HepG2 (cell line): ENCODE measurements around the gene PADI1. TPM values are rescaled to one million over a fixed set of nuclear protein-coding genes. Genes with fewer than 3 reads are reported as not detected.

Experiments used
- ATAC-seq: fragments of 200-7000 bp; cut with Tn5 transposase; 3 replicates; pipeline ENCODE4 v1.9.1; 2020; ENCODE audit warnings: mild to moderate bottlenecking, moderate library complexity
- BruUV-seq: library from RNA; stranded (reverse); fragments of 400-500 nt; replicated peaks from 2 replicates; lab custom pipeline; 2021; lab: Mats Ljungman, UMichigan
- CTCF ChIA-PET: fragments of 300-600 bp; formaldehyde crosslinking; extraction: SDS; loops from one replicate; lab custom pipeline; 2021; ENCODE audit warnings: low total read pairs, inconsistent platforms, low intra/inter-chr PET ratio; lab: Yijun Ruan, JAX
- POLR2A ChIA-PET: fragments of 350-600 bp; sonication (Branson Sonifier 250); formaldehyde crosslinking; loops from one replicate; lab custom pipeline; 2020; ENCODE audit warnings: antibody characterized with exemption, inconsistent platforms; lab: Yijun Ruan, JAX
- DNase-seq: peaks from one replicate; pipeline ENCODE4 v3.0.0-alpha.2; 2015; ENCODE audit warnings: low spot score
- FAIRE-seq: peaks from 3 replicates; lab custom pipeline; 2011; peaks lifted over from hg19 to GRCh38; lab: Jason Lieb, UNC
- H2AFZ ChIP-seq: one replicate; pipeline ENCODE4 v1.6.1; 2011; ENCODE audit warnings: low read length, inconsistent platforms
- H3K27ac ChIP-seq: fragments of 300-600 bp; 3 replicates; pipeline ENCODE4 v1.8.0; 2011; ENCODE audit warnings: mixed run types, mild to moderate bottlenecking, mixed read lengths, low read length, inconsistent platforms; ENCODE audit not compliant: insufficient read depth; ENCODE audit errors: extremely low read length
- H3K27me3 ChIP-seq, 2 experiments: fragments of 200-600 bp in 1 of 2; 2 replicates in 1 of 2; 3 replicates in 1 of 2; pipeline versions ENCODE4 v1.6.0 to v1.8.0; 2011; ENCODE audit warnings: low read length in 2 of 2, mild to moderate bottlenecking in 2 of 2, moderate library complexity in 2 of 2, inconsistent platforms in 1 of 2; ENCODE audit not compliant: insufficient read depth in 2 of 2, control insufficient read depth in 1 of 2
- H3K36me3 ChIP-seq, 2 experiments: fragments of 200-600 bp in 1 of 2; replicated peaks in 1 of 2; 2 replicates in 1 of 2; 3 replicates in 1 of 2; pipeline versions ENCODE4 v1.5.1 to v1.8.0; 2011; ENCODE audit warnings: low read length in 2 of 2, inconsistent platforms in 1 of 2; ENCODE audit not compliant: insufficient read depth in 2 of 2, control insufficient read depth in 1 of 2
- H3K4me1 ChIP-seq: 2 replicates; pipeline ENCODE4 v1.5.1; 2012; ENCODE audit warnings: low read length, inconsistent platforms; ENCODE audit not compliant: insufficient read depth
- H3K4me2 ChIP-seq: 2 replicates; pipeline ENCODE4 v1.6.0; 2011; ENCODE audit warnings: low read depth, low read length, inconsistent platforms
- H3K4me3 ChIP-seq, 3 experiments: fragments of 200-600 bp in 1 of 3; sonication (generic), shearing (Covaris generic) in 1 of 3; replicated peaks in 1 of 3; 2 replicates each; pipeline ENCODE4 v1.5.1; 2011 to 2016; ENCODE audit warnings: low read length in 3 of 3, inconsistent platforms in 2 of 3, low read depth in 2 of 3, mild to moderate bottlenecking in 2 of 3, control low read depth in 1 of 3, mixed read lengths in 1 of 3; ENCODE audit not compliant: insufficient read depth in 1 of 3
- H3K79me2 ChIP-seq: one replicate; pipeline ENCODE4 v1.6.1; 2011; ENCODE audit warnings: low read length, inconsistent platforms; ENCODE audit not compliant: insufficient read depth
- H3K9ac ChIP-seq: 2 replicates; pipeline ENCODE4 v1.6.0; 2011; ENCODE audit warnings: mild to moderate bottlenecking, low read depth, low read length, inconsistent platforms; ENCODE audit not compliant: insufficient read depth
- H3K9me3 ChIP-seq: 2 replicates; pipeline ENCODE4 v1.5.1; 2012; ENCODE audit warnings: mild to moderate bottlenecking, low read length
- H4K20me1 ChIP-seq: 2 replicates; pipeline ENCODE4 v1.6.0; 2011; ENCODE audit warnings: inconsistent platforms, mild to moderate bottlenecking, low read length, moderate library complexity; ENCODE audit not compliant: insufficient read depth
- BRD4 ChIP-seq: sonication (generic); formaldehyde crosslinking; IDR thresholded peaks from 2 replicates; pipeline ENCODE4 v1.4.0; 2020; ENCODE audit warnings: missing genetic modification reagents
- CCDC6 ChIP-seq: sonication (generic); formaldehyde crosslinking; IDR thresholded peaks from 2 replicates; pipeline ENCODE4 v1.8.1; 2022; ENCODE audit warnings: mild to moderate bottlenecking, missing genetic modification reagents, moderate library complexity
- HNRNPL ChIP-seq: fragments of 200-400 bp; formaldehyde crosslinking; IDR thresholded peaks from 2 replicates; pipeline ENCODE4 v1.6.1; 2017; ENCODE audit warnings: mild to moderate bottlenecking, low read depth, low read length
- RNF2 ChIP-seq: fragments of 450-650 bp; conservative IDR thresholded peaks from 2 replicates; pipeline ENCODE4 v1.6.1; 2016; ENCODE audit warnings: low read depth
- SIN3A ChIP-seq: IDR thresholded peaks from 2 replicates; pipeline ENCODE4 v1.6.1; 2011; ENCODE audit warnings: low read depth, mild to moderate bottlenecking, control low read depth, low read length, borderline replicate concordance
- THAP9 ChIP-seq: sonication (generic); formaldehyde crosslinking; IDR thresholded peaks from 2 replicates; pipeline ENCODE4; 2020; ENCODE audit warnings: missing genetic modification reagents, mild to moderate bottlenecking, borderline replicate concordance
- ZBTB1 ChIP-seq: sonication (generic); formaldehyde crosslinking; IDR thresholded peaks from 2 replicates; pipeline ENCODE4 v1.4.0; 2020; ENCODE audit warnings: missing genetic modification reagents, borderline replicate concordance
- ZNF12 ChIP-seq: sonication (generic); formaldehyde crosslinking; IDR thresholded peaks from 2 replicates; pipeline ENCODE4 v1.5.0; 2020; ENCODE audit warnings: missing genetic modification reagents
- ZNF850 ChIP-seq: sonication (generic); formaldehyde crosslinking; conservative IDR thresholded peaks from 2 replicates; pipeline ENCODE4 v1.9.0; 2021; ENCODE audit warnings: mild to moderate bottlenecking, missing genetic modification reagents
- ZNF879 ChIP-seq: sonication (generic); formaldehyde crosslinking; IDR thresholded peaks from 2 replicates; pipeline ENCODE4 v1.8.1; 2023; ENCODE audit warnings: missing genetic modification reagents
- WGBS: methylation state at CpG from one replicate; pipeline ENCODE4 v1.1.6; 2017; ENCODE audit warnings: low lambda C conversion rate; 5-methylcytosine and 5-hydroxymethylcytosine counted together
- in situ Hi-C: cut with HindIII; loops from 2 replicates; pipeline ENCODE4 v1.10.0; 2017; ENCODE audit warnings: low pct_unique_long_range_greater_than_20kb; ENCODE audit not compliant: extremely low pct_ligation_motif_present
- intact Hi-C: fragments of 100-400 bp; cut with micrococcal nuclease; formaldehyde crosslinking; loops from one replicate; pipeline ENCODE4 v1.10.0; 2022; ENCODE audit not compliant: unreplicated experiment
- polyA plus RNA-seq, 8 experiments: library from polyadenylated mRNA; depleted of rRNA in 3 of 8; stranded (reverse) in 7 of 8; unstranded in 1 of 8; fragments of >200 nt; fragmentation: Illumina TruSeq in 4 of 8; extraction: Trizol in 4 of 8; gene quantifications; 2 replicates each; pipeline versions ENCODE4 v1.2.1 to v1.2.3, GENCODE V29; 2011 to 2016; ENCODE audit warnings: low read depth in 4 of 8, missing spikeins in 1 of 8, mixed read lengths in 1 of 8; ENCODE audit not compliant: insufficient read depth in 1 of 8
- total RNA-seq, 5 experiments: library from RNA; depleted of rRNA; stranded (reverse); fragments of >200 nt; fragmentation: Illumina TruSeq; extraction: Trizol; gene quantifications; 2 replicates each; pipeline ENCODE4 v1.2.3, GENCODE V29; 2016; ENCODE audit warnings: low read depth in 1 of 5
- TF ChIP-seq, protein P1 (sequence below): sonication (generic); formaldehyde crosslinking; IDR thresholded peaks from 2 replicates; pipeline ENCODE4 v1.5.0; 2020; ENCODE audit warnings: mild to moderate bottlenecking, missing genetic modification reagents, borderline replicate concordance
- TF ChIP-seq, protein P2 (sequence below): sonication (generic); formaldehyde crosslinking; IDR thresholded peaks from 2 replicates; pipeline ENCODE4 v1.5.0; 2020; ENCODE audit warnings: missing genetic modification reagents
- TF ChIP-seq, protein P3 (sequence below): IDR thresholded peaks from 2 replicates; pipeline ENCODE4 v1.6.1; 2018; ENCODE audit warnings: missing genetic modification reagents

The PADI1 gene
- total and polyA plus RNA-seq, 2 of the 13 experiments (the other 11 are each of a cell fraction or from before 2014, with no cell fraction given), result not detected

DNA sequence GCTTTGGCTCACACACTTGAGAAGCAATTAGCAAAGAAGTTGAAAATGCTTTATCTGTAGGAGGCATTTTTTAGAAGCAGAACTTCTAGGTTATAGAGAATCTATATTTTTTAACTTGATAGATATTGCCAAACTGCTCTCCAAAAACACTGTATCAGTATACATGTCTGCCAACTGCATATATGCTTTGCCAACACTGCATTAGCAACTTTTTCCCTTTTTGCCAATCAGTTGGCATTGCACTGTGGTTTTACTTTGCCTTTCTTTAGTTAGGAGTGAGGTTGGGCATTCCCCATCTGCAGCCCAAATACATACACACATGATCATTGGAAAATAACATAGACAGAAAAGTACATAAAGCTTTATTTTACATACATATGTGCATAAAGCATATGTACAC lies 59.0 kb downstream of the PADI1 start (continued):
- TF ChIP-seq, protein P1, sequence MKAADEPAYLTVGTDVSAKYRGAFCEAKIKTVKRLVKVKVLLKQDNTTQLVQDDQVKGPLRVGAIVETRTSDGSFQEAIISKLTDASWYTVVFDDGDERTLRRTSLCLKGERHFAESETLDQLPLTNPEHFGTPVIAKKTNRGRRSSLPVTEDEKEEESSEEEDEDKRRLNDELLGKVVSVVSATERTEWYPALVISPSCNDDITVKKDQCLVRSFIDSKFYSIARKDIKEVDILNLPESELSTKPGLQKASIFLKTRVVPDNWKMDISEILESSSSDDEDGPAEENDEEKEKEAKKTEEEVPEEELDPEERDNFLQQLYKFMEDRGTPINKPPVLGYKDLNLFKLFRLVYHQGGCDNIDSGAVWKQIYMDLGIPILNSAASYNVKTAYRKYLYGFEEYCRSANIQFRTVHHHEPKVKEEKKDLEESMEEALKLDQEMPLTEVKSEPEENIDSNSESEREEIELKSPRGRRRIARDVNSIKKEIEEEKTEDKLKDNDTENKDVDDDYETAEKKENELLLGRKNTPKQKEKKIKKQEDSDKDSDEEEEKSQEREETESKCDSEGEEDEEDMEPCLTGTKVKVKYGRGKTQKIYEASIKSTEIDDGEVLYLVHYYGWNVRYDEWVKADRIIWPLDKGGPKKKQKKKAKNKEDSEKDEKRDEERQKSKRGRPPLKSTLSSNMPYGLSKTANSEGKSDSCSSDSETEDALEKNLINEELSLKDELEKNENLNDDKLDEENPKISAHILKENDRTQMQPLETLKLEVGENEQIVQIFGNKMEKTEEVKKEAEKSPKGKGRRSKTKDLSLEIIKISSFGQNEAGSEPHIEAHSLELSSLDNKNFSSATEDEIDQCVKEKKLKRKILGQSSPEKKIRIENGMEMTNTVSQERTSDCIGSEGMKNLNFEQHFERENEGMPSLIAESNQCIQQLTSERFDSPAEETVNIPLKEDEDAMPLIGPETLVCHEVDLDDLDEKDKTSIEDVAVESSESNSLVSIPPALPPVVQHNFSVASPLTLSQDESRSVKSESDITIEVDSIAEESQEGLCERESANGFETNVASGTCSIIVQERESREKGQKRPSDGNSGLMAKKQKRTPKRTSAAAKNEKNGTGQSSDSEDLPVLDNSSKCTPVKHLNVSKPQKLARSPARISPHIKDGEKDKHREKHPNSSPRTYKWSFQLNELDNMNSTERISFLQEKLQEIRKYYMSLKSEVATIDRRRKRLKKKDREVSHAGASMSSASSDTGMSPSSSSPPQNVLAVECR (CRISPR knock-in tag), result no peak
- no peak for TF ChIP-seq BRD4 (CRISPR knock-in tag)
- TF ChIP-seq, protein P2, sequence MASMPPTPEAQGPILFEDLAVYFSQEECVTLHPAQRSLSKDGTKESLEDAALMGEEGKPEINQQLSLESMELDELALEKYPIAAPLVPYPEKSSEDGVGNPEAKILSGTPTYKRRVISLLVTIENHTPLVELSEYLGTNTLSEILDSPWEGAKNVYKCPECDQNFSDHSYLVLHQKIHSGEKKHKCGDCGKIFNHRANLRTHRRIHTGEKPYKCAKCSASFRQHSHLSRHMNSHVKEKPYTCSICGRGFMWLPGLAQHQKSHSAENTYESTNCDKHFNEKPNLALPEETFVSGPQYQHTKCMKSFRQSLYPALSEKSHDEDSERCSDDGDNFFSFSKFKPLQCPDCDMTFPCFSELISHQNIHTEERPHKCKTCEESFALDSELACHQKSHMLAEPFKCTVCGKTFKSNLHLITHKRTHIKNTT (CRISPR knock-in tag), result no peak
- no peak for TF ChIP-seq SIN3A

DNA sequence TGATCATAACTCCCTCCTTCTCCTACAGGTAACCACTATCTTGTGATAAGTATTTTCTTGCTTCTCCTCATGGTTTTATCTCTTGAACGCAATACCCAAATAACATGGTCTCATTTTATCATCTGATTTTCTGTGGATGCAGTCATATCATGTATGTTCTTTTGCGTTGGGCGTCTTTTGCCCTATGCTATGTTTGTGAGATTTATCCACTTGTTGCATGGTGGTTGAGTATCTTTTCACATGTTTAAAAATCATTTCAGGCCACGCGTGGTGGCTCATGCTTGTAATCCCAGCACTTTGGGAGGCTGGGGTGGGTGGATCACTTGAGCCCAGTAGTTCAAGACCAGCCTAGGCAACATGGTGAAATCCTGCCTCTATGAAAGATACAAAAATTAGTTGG lies 59.5 kb downstream of the PADI1 start:
- no TSS peak for BruUV-seq
- Histone ChIP-seq H3K79me2 (no peaks in the 10 kb centered on the region), H3K27ac (no peak overlapping the region), H3K4me3 (no peak overlapping the region), H3K36me3 (no peaks in the 10 kb centered on the region), H4K20me1 (no peaks in the 10 kb centered on the region), H3K4me1 (no peaks in the 10 kb centered on the region), H3K9me3 (no peaks in the 10 kb centered on the region), H2AFZ (no peak overlapping the region), H3K27me3 (peaks cover 2 to 4% of the 10 kb centered on the region in 2 experiments; a peak in 2 of 5 replicates), H3K4me2 (no peak overlapping the region), H3K9ac (no peak overlapping the region)
- DNase-seq (no peak), FAIRE-seq (no peak), ATAC-seq (no peak)
- ChIA-PET CTCF (no interaction called here), POLR2A (no interaction called here)
- TF ChIP-seq HNRNPL (no peak), ZNF879 (CRISPR knock-in tag) (no peak), ZNF850 (no peak), BRD4 (CRISPR knock-in tag) (no peak), ZBTB1 (CRISPR knock-in tag) (no peak), CCDC6 (CRISPR knock-in tag) (no peak), RNF2 (no peak), THAP9 (no peak), ZNF12 (CRISPR knock-in tag) (no peak)
- TF ChIP-seq, protein P3, sequence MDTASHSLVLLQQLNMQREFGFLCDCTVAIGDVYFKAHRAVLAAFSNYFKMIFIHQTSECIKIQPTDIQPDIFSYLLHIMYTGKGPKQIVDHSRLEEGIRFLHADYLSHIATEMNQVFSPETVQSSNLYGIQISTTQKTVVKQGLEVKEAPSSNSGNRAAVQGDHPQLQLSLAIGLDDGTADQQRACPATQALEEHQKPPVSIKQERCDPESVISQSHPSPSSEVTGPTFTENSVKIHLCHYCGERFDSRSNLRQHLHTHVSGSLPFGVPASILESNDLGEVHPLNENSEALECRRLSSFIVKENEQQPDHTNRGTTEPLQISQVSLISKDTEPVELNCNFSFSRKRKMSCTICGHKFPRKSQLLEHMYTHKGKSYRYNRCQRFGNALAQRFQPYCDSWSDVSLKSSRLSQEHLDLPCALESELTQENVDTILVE (CRISPR knock-in tag), result no peak
- in situ Hi-C loops (no loop called here), intact Hi-C loops (no loop called here)
- 57% methylated on average over 5 of the region's 5 CpGs for WGBS
